ENCODE data around the gene TNFRSF8.

Gene TNFRSF8

DNA sequence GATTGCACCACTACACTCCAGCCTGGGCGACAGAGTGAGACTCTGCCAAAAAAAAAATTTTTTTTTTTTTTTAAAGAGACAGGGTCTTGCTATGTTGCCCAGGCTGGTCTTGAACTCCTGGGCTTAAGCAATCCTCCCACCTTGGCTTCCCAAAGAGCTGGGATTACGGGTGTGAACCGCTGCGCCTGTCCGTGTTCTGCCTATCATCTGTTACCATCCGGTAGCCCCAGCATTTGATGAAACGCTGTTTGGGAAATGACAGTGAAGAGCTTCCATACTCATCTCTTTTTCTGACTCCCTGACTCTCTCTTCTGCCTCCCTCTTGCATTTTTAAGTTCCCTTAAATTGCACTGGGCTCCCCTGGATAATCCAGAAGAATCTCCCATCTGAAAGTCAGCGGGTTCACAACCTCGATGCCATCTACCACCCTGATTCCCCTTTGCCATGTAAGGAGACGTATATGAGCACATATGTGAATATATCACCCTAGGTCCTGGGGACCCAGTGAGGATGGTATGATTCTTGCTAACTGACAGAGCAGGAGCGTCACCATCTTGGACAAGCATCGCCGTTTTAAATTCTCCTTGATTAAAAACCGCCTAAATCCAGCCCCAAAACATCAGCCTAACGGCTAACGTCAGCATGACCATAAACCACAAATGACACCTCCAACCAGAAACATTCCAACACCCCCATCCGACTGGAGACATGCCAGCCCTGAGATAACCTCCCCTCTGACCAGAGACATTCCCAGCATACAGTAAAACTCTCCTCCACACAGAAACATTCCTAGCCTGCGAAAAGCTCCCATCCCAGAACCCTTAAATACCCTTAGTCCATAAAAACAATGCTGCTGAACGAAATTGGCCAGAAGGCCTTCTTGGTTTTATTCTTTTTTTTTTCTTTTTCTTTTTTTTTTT is 12.4 kb downstream of the TNFRSF8 start:
- no peak overlapping the region for H3K4me3 ChIP-seq (ENCODE audit: low read depth, low read length)
- TF ChIP-seq, protein P1, sequence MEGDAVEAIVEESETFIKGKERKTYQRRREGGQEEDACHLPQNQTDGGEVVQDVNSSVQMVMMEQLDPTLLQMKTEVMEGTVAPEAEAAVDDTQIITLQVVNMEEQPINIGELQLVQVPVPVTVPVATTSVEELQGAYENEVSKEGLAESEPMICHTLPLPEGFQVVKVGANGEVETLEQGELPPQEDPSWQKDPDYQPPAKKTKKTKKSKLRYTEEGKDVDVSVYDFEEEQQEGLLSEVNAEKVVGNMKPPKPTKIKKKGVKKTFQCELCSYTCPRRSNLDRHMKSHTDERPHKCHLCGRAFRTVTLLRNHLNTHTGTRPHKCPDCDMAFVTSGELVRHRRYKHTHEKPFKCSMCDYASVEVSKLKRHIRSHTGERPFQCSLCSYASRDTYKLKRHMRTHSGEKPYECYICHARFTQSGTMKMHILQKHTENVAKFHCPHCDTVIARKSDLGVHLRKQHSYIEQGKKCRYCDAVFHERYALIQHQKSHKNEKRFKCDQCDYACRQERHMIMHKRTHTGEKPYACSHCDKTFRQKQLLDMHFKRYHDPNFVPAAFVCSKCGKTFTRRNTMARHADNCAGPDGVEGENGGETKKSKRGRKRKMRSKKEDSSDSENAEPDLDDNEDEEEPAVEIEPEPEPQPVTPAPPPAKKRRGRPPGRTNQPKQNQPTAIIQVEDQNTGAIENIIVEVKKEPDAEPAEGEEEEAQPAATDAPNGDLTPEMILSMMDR (IDR thresholded peaks at IDR 0.05; ENCODE audit: borderline replicate concordance, insufficient read depth, low read depth, low read length), result no peak

DNA sequence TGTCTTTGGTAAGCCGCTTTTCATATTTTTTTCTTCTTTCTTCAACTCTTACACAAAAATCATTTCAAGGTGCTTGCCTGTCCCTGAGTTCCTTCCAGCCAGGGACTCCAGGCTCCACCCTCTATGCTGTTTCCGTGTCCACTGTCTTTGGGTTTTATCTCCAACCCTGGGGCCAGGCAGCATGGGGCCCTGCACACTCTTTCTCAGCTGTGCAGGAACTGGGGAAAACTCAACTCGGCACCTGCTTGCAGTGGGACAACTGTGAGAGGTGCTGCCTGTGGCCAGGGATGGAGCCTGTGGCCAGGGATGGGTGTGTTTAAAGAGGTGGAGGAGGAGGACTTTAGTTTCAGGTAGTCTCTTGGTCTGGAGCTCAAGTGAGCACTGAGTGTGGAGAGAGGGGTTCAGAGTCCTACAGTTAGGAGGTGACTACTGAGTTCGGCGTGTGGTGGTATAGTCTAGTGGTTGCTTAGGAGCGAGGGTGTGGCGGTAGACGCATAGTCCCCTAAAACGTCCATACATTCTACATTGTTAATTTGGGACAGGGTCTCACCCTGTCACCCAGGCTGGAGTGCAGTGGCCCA is 13.4 kb downstream of the TNFRSF8 start:
- H3K4me3 ChIP-seq (ENCODE audit: low read depth, low read length), result no peak overlapping the region
- TF ChIP-seq, protein P1 (IDR thresholded peaks at IDR 0.05; ENCODE audit: borderline replicate concordance, insufficient read depth, low read depth, low read length), result no peak

DNA sequence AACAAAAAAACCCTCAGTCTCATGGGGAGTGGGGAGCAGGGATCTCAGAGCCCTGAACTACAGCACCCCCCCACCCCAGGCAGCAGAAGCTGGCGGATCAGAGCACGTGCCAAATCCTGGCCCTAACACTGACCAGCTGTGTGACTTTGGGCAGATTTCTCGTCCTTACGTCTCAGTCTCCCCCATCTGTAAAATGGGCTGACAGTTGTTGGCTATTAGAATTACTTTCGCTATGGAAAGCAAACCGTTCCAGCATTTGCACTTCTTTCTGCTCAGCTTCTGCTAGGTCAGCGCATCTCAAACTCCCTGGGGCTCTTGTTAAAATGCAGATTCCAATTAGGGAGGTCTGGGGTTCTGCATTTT is 15.5 kb downstream of the TNFRSF8 start:
- peak overlapping the region; percentile 8 for H3K4me3 ChIP-seq (ENCODE audit: low read depth, low read length)
- TF ChIP-seq, protein P1 (IDR thresholded peaks at IDR 0.05; ENCODE audit: borderline replicate concordance, insufficient read depth, low read depth, low read length), result no peak

DNA sequence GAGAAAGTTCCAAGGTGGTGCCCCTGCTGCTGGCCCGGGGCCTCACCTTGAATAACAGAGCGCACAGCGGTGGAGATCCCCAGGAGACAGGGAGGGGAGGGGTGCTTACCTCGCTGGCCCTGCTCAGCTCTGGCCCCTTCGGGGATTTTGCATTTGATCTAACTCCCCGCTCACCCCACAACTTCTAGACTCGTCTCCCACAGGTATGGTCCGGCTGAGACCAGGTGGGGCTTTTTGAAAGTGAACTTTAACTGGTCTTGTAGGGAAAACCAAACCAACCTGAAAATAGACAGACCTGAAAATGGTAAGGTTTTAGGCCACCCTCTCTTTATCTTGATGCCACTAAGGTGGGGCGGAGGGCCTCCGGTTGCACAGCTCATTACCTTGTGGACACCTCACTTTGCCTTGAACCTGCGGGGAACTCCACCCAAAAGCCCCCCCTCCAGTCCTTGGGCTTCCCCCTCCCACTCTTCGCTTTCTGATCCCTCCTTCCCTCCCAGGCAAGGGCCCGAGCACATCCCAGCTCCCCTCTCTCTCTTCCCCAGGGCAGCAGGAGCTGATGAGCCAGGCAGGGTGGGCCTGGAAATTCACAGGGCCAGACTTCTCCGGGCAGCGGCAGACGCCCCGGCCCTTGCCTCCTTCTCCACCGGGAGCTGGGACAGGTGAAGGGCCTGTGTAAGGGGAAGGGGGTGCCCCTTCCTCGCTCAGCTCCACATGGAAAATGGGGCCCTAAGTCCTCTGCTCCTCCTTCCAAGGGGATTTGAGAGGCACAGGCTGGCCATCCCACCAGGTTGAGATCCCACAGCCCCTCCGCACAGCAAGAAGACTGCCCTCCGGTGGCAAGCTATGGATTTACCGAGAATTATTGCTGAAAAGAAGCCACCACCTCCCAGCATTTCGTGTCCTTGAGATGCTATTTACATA is 16.1 kb downstream of the TNFRSF8 start:
- peak overlapping the region; percentile 37 for H3K4me3 ChIP-seq (ENCODE audit: low read depth, low read length)
- TF ChIP-seq, protein P1 (IDR thresholded peaks at IDR 0.05; ENCODE audit: borderline replicate concordance, insufficient read depth, low read depth, low read length), result peak; percentile 77

DNA sequence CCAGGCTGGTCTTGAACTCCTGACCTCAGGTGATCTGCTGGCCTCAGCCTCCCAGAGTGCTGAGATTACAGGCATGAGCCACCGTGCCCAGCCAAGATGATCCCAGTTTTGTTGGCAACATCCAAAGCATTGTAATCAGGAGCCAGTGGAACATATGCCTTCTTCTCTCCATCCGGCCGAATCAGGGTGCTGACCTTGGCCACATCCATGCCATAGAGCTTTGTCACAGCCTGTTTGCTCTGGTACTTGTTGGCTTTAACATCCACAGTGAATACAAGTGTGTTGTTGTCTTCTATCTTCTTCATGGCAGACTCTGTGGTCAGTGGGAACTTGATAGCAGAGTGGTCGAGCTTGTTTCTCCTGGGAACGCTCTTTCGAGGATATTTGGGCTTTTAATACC is 17.1 kb downstream of the TNFRSF8 start:
- TF ChIP-seq, protein P1 (IDR thresholded peaks at IDR 0.05; ENCODE audit: borderline replicate concordance, insufficient read depth, low read depth, low read length), result no peak
- H3K4me3 ChIP-seq (ENCODE audit: low read depth, low read length), result no peak overlapping the region

DNA sequence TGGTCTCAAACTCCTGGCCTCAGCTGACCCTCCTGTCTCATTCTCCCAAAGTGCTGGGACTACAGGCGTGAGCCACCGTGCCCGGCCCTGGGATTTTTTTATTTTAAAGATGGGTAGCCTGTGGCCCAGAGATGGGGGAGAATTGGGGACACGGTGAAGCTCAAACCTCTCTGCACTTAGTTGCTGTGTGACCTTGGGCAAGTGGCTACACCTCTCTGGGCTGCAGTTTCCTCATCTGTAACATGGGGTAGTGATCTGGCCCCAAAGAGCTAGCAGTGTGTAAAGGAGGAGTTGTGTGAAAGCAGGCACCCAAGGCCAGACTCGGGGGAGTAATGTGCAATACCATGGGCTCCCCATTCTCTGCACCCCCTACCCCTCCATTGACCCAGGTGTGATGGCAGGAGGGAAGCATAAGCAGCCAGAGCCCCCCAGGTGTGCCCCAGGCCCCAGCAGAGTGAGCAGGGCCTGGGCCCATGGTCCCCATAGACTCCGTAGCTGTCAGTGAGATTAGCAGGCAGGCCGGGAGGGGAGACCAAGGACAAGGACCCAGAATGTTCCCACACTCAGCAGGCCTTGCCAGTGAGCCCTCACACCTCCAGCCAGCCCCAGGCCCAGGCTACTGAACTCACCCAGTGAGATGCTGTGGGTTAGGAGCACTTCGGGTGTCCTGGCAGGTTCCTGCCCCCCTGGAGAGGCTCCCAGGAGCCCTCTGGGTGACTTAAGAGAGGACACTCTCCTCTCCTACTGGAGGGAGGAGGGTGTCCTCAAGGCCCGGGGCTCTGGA is 17.9 kb downstream of the TNFRSF8 start:
- no peak overlapping the region for H3K4me3 ChIP-seq (ENCODE audit: low read depth, low read length)
- TF ChIP-seq, protein P1 (IDR thresholded peaks at IDR 0.05; ENCODE audit: borderline replicate concordance, insufficient read depth, low read depth, low read length), result no peak
